Epithelial cell of proximal tubule (primary cell): Measurements from ENCODE around the gene KRTAP4-3. TPM values are rescaled to one million over a fixed set of nuclear protein-coding genes. Genes with fewer than 3 reads are reported as not detected.
"Not testable (repeated sequence)": the region's sequence is repeated elsewhere in the genome, so short reads cannot be mapped to it uniquely, and the experiment has no call there.

Source experiments
- DNase-seq: peaks from one replicate; pipeline ENCODE4 v3.0.0-alpha.2; 2011; ENCODE audit warnings: low read depth
- H3K4me3 ChIP-seq: 2 replicates; pipeline ENCODE4 v1.5.1; 2011; ENCODE audit warnings: low read depth, mild to moderate bottlenecking, low read length
- CTCF ChIP-seq: conservative IDR thresholded peaks from 2 replicates; pipeline ENCODE4 v1.5.1; 2012; ENCODE audit warnings: low read depth, mild to moderate bottlenecking, low read length
- total RNA-seq: library from RNA; depleted of rRNA; stranded (reverse); fragments of >200 nt; gene quantifications from 2 replicates; pipeline ENCODE4 v1.2.3, GENCODE V29; 2015

KRTAP4-3 gene
- total RNA-seq, 1 donor from 2014 or later = not detected

- TF ChIP-seq CTCF = no peak
- no peak overlapping the region for H3K4me3 ChIP-seq
- DNase-seq = no peak
These were observed 14.2 kb downstream of the KRTAP4-3 start for GRCh38 chr17:41153856-41154255.

- H3K4me3 ChIP-seq = no peak overlapping the region
- DNase-seq = no peak
- TF ChIP-seq CTCF = no peak
These were observed 16.5 kb downstream of the KRTAP4-3 start for GRCh38 chr17:41151525-41151924.

DNA sequence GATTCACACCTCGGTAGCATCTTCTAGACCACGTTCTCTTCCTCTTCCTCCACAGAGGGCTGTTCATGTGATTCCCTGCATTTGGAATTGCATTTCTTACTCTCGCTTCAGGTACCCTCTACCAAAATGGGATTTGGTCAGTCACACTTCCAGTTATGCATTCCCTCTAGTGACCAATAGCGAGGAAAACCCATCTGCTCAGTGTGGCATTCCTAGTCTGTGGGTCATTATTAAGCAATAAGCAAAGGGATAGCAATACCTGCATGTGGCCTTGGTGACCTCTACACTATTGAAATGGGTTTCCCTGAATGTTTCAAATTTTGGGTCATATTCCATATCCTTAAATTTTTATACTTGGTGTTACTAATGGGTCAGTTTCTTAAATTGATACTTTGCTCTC lies 18.0 kb downstream of the KRTAP4-3 start:
- H3K4me3 ChIP-seq = no peak overlapping the region
- DNase-seq = no peak
- no peak for TF ChIP-seq CTCF

GRCh38 chr17:41149652-41149985 lies 18.4 kb downstream of the KRTAP4-3 start, which contains the start of gene KRTAP4-5:
TSS of gene KRTAP4-5 (minus strand) at chr17:41149825. CDS start at chr17:41149767, 58 bp downstream.
- H3K4me3 ChIP-seq = no peak within 1 kb of the TSS
- no peak for DNase-seq
- TF ChIP-seq CTCF = no peak

DNA sequence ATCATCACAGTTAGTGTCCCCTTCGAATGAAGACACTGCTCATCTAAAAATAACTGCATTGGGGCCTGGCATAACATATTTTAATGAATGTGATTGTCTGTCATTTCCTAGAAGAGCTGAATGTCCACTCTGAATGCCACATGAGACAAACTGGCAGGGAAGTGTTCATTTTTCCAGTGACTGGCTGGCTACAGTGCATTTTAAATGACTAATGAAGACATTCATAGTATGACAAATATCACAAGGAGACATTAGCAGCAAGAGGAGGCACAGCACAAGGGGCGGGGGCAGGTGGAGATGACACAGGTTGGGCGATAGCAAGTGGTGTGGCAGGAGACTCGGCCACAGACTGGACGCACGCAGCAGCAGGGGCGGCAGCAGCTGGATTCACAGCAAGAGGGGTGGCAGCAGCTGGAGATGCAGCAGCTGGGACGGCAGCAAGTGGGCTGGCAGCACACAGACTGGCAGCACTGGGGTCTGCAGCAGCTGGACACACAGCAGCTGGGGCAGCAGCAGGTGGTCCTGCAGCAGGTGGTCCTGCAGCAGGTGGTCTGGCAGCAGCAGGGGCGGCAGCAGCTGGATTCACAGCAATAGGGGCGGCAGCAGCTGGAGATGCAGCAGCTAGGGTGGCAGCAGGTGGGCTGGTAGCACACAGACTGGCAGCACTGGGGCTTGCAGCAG lies 18.9 kb downstream of the KRTAP4-3 start:
- not testable (repeated sequence) for DNase-seq, H3K4me3 ChIP-seq

DNA sequence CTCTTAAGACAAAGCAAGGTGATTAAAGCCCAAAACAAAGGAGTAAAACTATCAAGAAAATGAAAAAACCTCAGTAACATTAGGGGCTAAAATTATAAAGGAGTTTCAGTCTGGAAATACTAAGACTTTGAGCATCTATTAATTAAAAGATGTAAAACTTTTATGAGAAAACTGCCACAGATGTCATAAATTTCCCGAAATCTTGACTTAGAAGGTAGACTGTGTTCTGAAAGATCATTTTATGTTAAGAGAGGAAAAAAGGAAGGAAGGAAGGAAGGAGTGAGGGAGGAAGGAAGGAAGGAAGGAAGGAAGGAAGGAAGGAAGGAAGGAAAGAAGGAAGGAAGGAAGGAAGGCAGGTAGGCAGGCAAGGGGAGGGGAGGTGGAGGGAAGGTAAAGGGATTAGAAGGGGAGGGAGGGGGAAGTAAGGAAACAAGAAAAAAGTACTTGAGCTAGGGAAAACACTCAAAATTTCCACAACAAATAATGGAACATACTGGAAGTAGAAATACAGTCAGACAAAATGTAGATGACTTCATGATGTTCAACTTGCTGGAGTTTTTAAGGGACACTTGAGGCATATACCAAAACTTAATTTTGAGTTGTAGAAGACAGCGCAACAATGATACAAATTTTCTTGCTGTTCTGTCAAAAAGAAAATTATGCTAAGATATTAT lies 20.4 kb downstream of the KRTAP4-3 start:
- TF ChIP-seq CTCF = no peak
- H3K4me3 ChIP-seq = no peak overlapping the region
- DNase-seq = no peak

DNA sequence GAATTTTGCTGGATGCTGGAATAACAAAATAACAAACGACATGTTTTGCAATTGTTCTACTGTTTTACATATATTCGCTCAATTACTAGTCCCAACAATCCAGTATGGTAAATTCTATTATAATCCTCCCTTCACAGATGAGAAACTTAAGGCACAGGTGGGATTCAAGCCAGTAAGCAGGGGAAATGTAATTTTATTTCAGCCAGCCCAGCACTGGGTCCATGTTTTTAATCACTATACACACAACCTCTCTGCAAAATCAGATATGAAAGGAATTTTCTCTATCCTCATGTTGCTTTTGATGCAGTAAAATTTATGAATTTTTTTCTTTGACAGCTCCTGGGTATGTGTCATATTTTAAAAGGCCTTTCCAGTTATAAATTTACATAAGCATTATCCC lies 22.8 kb downstream of the KRTAP4-3 start:
- DNase-seq = no peak
- no peak overlapping the region for H3K4me3 ChIP-seq
- TF ChIP-seq CTCF = no peak
